Heart left ventricle (tissue), 16 donors: ENCODE data around the gene CDCA3. TPM values are rescaled to one million over a fixed set of nuclear protein-coding genes. Genes with fewer than 3 reads are reported as not detected.
A peak's percentile ranks its signal among the peaks of the same experiment; 100 is the strongest.

Source experiments
- ATAC-seq, 4 donors: fragments of 200-7000 bp; cut with Tn5 transposase; one replicate each; pipeline ENCODE4 v1.9.1; 2020 to 2022; ENCODE audit warnings: moderate library complexity in 4 of 4, mild to moderate bottlenecking in 3 of 4, moderate number of reproducible peaks in 1 of 4
- DNase-seq, 5 donors: peaks; one replicate each; pipeline ENCODE4 v3.0.0-alpha.2; 2020
- H3K27ac ChIP-seq, 12 donors: fragments of 200-600 bp; sonication (generic) in 4 of 12; one replicate each; pipeline versions ENCODE4 v1.5.0 to v1.8.0; 2016 to 2022; ENCODE audit warnings: mild to moderate bottlenecking in 2 of 12
- H3K27me3 ChIP-seq, 9 donors: fragments of 200-600 bp; sonication (generic) in 2 of 9; one replicate each; pipeline versions ENCODE4 v1.5.1 to v1.8.0; 2016 to 2022; ENCODE audit warnings: mild to moderate bottlenecking in 3 of 9
- H3K36me3 ChIP-seq, 9 donors: fragments of 200-600 bp; sonication (generic) in 2 of 9; one replicate each; pipeline versions ENCODE4 v1.5.0 to v1.8.0; 2018 to 2022; ENCODE audit warnings: mild to moderate bottlenecking in 2 of 9
- H3K4me1 ChIP-seq, 12 donors: fragments of 200-600 bp; sonication (generic) in 4 of 12; one replicate each; pipeline versions ENCODE4 v1.5.0 to v1.8.0; 2016 to 2022; ENCODE audit warnings: mild to moderate bottlenecking in 3 of 12
- H3K4me3 ChIP-seq, 12 donors: fragments of 200-600 bp; sonication (generic) in 4 of 12; one replicate each; pipeline versions ENCODE4 v1.5.0 to v1.8.0; 2017 to 2022; ENCODE audit warnings: mild to moderate bottlenecking in 9 of 12, moderate library complexity in 4 of 12
- H3K9me3 ChIP-seq, 12 donors: fragments of 200-600 bp; sonication (generic) in 4 of 12; one replicate each; pipeline versions ENCODE4 v1.5.0 to v1.8.0; 2016 to 2022; ENCODE audit warnings: mild to moderate bottlenecking in 1 of 12
- POLR2A ChIP-seq, 2 donors: fragments of 450-650 bp; IDR thresholded peaks; one replicate each; pipeline ENCODE4 v1.6.1; 2017; ENCODE audit warnings: antibody characterized with exemption in 2 of 2, mild to moderate bottlenecking in 2 of 2, moderate library complexity in 2 of 2
- WGBS, 4 donors: extraction: QIAGEN DNeasy Blood & Tissue Kit in 2 of 4; methylation state at CpG; one replicate each; pipeline versions ENCODE4 v1.1.5 to v1.1.7; 2013 to 2018; 5-methylcytosine and 5-hydroxymethylcytosine counted together
- intact Hi-C, 10 donors: fragments of 100-400 bp; cut with DNase I; formaldehyde crosslinking; loops; one replicate each; pipeline versions ENCODE4 v1.11.1 to v1.14.2; 2022
- polyA plus RNA-seq, 2 donors: library from polyadenylated mRNA; stranded (reverse); fragments of 200-250 nt; gene quantifications; one replicate each; pipeline ENCODE4 v1.2.3, GENCODE V29; 2013
- total RNA-seq, 9 donors: library from RNA; depleted of rRNA in 2 of 9; stranded (reverse); fragments of >200 nt in 2 of 9; fragmentation: NEBNext Ultra II Directional in 3 of 9; extraction: Animal tissue kit (Norgen Biotek cat#: 25700) in 3 of 9; gene quantifications; one replicate each; pipeline versions ENCODE4 v1.1.0 to v1.2.4, GENCODE V29; 2016 to 2023
- TF ChIP-seq, protein P1 (sequence below), 12 donors: fragments of 200-600 bp; sonication (generic) in 4 of 12; IDR thresholded peaks; one replicate each; pipeline versions ENCODE4 v1.5.0 to v1.8.0; 2018 to 2022; ENCODE audit warnings: antibody characterized with exemption in 12 of 12, mild to moderate bottlenecking in 5 of 12
- donor health status: ischemic (EF 13 %, LVEDD 7.1; RV severe dilation, severe dysfunction).
- donor health status: healthy with polysubstance abuse.
- donor health status: DM: no; HTN: yes; CAD: no.
- donor health status: DM: no; HTN: no; CAD: no.
- donor health status: ischemic (EF 25% LVEDD 6.9; RV normal size, moderate dysfunction).
- donor health status: ischemic (EF 25% LVEDD 5.7; RV mildly dilated, moderate dysfunction).
- donor health status: healthy.
- donor health status: DM: yes; HTN: yes; CAD: no.
- donor health status: ischemic (EF 35%, LVEDD 5.7; RV mildly dilated, moderate dysfunction).
- donor health status: nonischemic (EF 11% LVEDD 7.7; RV severe dilation, severe dysfunction).
- donor health status: DM: yes; HTN: yes; CAD: no.
- donor health status: PGD.
- donor health status: ischemic (EF 29% LVEDD 5.4; RV normal size, mild dysfunction).
- donor health status: nonischemic (EF 23%, LVEDD 6.1; RV moderate dilation, normal function).

The CDCA3 gene
- total and polyA plus RNA-seq, 11 donors = 0.42 to 8.3 (median 0.93) TPM; not detected in 1

DNA sequence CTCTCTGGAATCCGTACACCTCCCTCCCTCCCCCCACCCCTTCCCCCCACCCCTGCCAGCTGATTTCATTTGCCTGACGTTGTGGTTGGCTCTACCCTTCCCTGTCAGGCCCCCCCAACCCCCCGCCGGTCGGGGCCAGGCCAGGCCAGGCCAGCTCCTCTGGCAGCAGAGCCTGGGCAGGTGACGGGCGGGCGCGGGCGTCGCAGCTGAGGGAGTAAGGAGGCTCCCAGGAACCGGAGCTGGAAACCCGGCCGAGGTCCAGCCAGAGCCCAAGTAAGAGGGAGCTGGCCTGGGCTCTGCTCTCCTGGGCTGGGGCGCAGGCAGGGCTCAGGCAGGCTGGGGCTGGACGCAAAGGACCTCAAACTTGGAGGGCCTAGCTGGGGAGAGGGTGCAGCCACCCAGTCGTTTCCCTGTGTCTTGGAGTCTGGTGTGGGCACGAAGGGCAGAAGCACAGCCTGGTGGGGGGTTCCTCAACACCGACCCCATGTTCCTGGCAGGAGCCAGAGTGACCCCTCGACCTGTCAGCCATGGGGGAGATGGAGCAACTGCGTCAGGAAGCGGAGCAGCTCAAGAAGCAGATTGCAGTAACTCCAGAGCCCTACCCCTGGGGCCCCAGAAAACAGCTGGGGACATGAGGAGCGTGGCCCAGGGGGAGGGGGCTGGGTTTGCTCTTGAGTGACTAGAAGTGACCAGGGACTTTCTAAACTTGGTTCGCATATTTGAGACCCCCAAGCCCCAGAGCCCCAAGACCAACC lies 10.1 kb downstream of the CDCA3 start, which contains the start of gene GNB3:
TSS of gene GNB3 (plus strand) at position 165 of the 755 bp plus-strand sequence. CDS start at position 528, 363 bp downstream.
- H3K36me3 ChIP-seq = peaks cover 0 to 83% (median 54%) of the 10 kb centered on the region in 9 donors
- DNase-seq = peak; percentile 62 to 77 (median 73)
- intact Hi-C loops = no loop called here

DNA sequence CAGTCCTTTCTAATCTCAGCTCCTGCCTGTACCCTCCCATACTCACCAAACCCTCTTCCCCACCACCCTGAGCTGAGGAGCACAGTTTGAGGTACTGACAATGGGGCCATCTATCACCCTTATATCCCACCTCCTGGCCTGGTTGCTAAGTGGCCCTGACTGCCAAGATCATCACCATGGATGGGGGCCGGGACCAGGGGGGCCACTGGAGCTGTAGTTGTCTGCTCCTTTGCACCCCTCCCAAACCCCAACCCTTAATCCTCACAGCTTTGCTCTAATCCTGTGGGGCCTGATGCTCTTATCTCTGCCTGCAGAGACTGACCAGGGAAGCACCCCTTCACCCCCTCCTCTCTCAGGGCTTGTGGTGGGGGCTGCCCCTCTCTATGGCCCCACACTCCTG lies 10.8 kb downstream of the CDCA3 start:
- Histone ChIP-seq H3K9me3 (no peaks in the 10 kb centered on the region), H3K36me3 (peaks cover 0 to 78% (median 48%) of the 10 kb centered on the region in 9 donors), H3K27ac (peak overlapping the region in 5 of 12 donors; percentile 31 to 65 (median 47)), H3K4me3 (no peak overlapping the region), H3K27me3 (no peaks in the 10 kb centered on the region), H3K4me1 (peaks cover 0 to 26% (median 7%) of the 10 kb centered on the region in 12 donors)
- peak in 3 of 4 donors; percentile 1 to 3 (median 1) for ATAC-seq
- TF ChIP-seq, protein P1, sequence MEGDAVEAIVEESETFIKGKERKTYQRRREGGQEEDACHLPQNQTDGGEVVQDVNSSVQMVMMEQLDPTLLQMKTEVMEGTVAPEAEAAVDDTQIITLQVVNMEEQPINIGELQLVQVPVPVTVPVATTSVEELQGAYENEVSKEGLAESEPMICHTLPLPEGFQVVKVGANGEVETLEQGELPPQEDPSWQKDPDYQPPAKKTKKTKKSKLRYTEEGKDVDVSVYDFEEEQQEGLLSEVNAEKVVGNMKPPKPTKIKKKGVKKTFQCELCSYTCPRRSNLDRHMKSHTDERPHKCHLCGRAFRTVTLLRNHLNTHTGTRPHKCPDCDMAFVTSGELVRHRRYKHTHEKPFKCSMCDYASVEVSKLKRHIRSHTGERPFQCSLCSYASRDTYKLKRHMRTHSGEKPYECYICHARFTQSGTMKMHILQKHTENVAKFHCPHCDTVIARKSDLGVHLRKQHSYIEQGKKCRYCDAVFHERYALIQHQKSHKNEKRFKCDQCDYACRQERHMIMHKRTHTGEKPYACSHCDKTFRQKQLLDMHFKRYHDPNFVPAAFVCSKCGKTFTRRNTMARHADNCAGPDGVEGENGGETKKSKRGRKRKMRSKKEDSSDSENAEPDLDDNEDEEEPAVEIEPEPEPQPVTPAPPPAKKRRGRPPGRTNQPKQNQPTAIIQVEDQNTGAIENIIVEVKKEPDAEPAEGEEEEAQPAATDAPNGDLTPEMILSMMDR (IDR thresholded peaks at IDR 0.05) = no peak
- no peak for TF ChIP-seq POLR2A (IDR thresholded peaks at IDR 0.05)
- WGBS, 4 donors = 18 to 59% (median 37%) methylated on average over 1 of the region's 1 CpG
- peak in 1 of 5 donors; percentile 36 for DNase-seq
- intact Hi-C loops = no loop called here

More for the DNA sequence above, 10.1 kb downstream of the CDCA3 start, which contains the start of gene GNB3:
- peak within 1 kb of the TSS in 8 of 12 donors; percentile 31 to 74 (median 50) for H3K27ac ChIP-seq
- TF ChIP-seq POLR2A (IDR thresholded peaks at IDR 0.05) = no peak
- TF ChIP-seq, protein P1 (IDR thresholded peaks at IDR 0.05) = no peak
- 46 to 61% (median 49%) methylated on average over 19 to 24 of the region's 24 CpGs for WGBS, 4 donors
- H3K27me3 ChIP-seq = no peaks in the 10 kb centered on the region
- peaks cover 0 to 20% (median 3%) of the 10 kb centered on the region in 12 donors for H3K4me1 ChIP-seq
- ATAC-seq = peak; percentile 69 to 86 (median 74)
- H3K9me3 ChIP-seq = no peaks in the 10 kb centered on the region
- no peak within 1 kb of the TSS for H3K4me3 ChIP-seq

DNA sequence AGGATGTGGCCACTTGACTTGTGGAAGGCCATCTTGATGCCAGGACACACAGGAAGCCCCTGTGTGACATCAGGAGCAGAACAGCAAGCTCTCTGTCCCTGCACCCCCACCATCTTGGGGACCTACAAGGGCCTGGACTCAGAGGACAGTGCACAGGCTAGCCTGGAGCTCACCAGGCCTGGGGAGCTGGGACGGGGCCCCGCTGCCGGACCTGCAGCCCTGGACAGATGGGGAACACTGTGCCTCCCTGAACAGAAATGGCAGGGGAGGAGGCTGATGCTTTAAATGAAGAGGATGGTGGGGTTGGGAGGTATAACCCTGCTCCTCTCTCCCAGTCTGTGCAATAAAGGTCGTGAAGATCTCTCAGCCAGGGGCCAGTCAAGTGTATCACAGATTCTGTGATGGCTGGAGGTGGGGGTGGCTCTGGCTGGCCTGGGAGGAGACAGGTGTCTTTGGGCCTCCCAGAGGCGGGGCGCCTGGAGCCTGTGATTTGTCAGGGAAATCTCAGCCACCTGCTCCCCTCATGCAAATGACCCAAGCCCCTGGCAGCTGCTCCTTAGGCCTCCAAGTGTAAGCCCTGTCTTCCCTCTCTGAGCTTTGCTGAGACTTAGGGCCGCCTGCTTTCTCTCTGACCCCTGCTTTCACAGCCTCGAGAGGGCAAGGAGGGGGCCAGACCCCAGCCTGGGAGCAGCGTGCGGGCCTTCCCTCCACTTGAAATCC lies 11.4 kb downstream of the CDCA3 start:
- no peak for DNase-seq
- no peaks in the 10 kb centered on the region for H3K27me3 ChIP-seq
- H3K4me1 ChIP-seq = peaks cover 0 to 30% (median 11%) of the 10 kb centered on the region in 12 donors
- peak overlapping the region in 3 of 12 donors; percentile 46 to 65 (median 47) for H3K27ac ChIP-seq
- H3K36me3 ChIP-seq = peaks cover 0 to 77% (median 42%) of the 10 kb centered on the region in 9 donors
- intact Hi-C loops = no loop called here
- H3K4me3 ChIP-seq = no peak overlapping the region
- H3K9me3 ChIP-seq = no peaks in the 10 kb centered on the region
- ATAC-seq = peak in 1 of 4 donors; percentile 1
- WGBS, 4 donors = 72 to 84% (median 81%) methylated on average over 10 of the region's 10 CpGs
- TF ChIP-seq POLR2A (IDR thresholded peaks at IDR 0.05) = no peak
- TF ChIP-seq, protein P1 (IDR thresholded peaks at IDR 0.05) = no peak

DNA sequence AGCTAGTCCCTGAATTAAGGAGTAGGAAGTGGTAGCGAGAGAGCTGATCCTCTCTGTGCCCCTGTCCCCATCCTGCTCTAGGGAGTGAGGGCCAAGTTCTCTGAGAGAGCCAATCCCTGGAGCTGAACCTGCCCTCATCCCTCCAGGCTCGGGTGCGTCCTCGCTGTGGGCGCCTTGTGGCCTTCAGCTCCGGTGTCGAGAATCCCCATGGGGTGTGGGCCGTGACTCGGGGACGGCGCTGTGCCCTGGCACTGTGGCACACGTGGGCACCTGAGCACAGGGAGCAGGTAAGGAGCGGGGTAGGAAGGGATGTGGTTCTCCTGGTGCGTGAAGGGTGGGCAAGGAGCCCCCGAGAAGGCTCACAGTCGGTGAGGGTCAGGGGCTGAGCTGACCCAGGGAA lies 12.2 kb downstream of the CDCA3 start:
- H3K4me1 ChIP-seq = peaks cover 0 to 34% (median 12%) of the 10 kb centered on the region in 12 donors
- no peaks in the 10 kb centered on the region for H3K9me3 ChIP-seq
- H3K27ac ChIP-seq = no peak overlapping the region
- 92 to 94% (median 93%) methylated on average over 11 to 16 of the region's 16 CpGs for WGBS, 4 donors
- DNase-seq (no peak), ATAC-seq (no peak)
- intact Hi-C loops = no loop called here
- TF ChIP-seq, protein P1 (IDR thresholded peaks at IDR 0.05) = no peak
- TF ChIP-seq POLR2A (IDR thresholded peaks at IDR 0.05) = no peak
- no peak overlapping the region for H3K4me3 ChIP-seq
- no peaks in the 10 kb centered on the region for H3K27me3 ChIP-seq
- peaks cover 0 to 78% (median 37%) of the 10 kb centered on the region in 9 donors for H3K36me3 ChIP-seq
